Spleen (tissue), 7 donors: ENCODE measurements around the gene ALDOA.

Source experiments
- CTCF ChIP-seq, 11 experiments: fragments of 200-600 bp in 7 of 11; fragments of 450-650 bp in 4 of 11; sonication (generic) in 4 of 11; IDR thresholded peaks in 8 of 11; conservative IDR thresholded peaks in 3 of 11; 1 replicate in 7 of 11; 2 replicates in 4 of 11; pipeline versions ENCODE4 v1.4.0 to v1.8.0; 2016 to 2021; ENCODE audit warnings: antibody characterized with exemption in 11 of 11, inconsistent platforms in 4 of 11, mild to moderate bottlenecking in 1 of 11
- POLR2A ChIP-seq, 3 donors: fragments of 450-650 bp; IDR thresholded peaks; one replicate each; pipeline ENCODE4 v1.5.1; 2017; ENCODE audit warnings: antibody characterized with exemption in 3 of 3, mild to moderate bottlenecking in 1 of 3
- POLR2AphosphoS5 ChIP-seq, 3 donors: sonication (generic); formaldehyde crosslinking; IDR thresholded peaks; one replicate each; pipeline ENCODE4 v1.5.1; 2017; ENCODE audit warnings: antibody characterized with exemption in 3 of 3
- donor health status: DM: no; HTN: no; CAD: no; lungs with moderate emphysema.
- donor health status: DM: no; HTN: no; CAD: no.
- donor health status: DM: no; HTN: no; CAD: no.

- TF ChIP-seq CTCF (IDR thresholded peaks at IDR 0.05 in 8 of 11, conservative IDR thresholded peaks at IDR 0.05 in 3 of 11) = no peak
- no peak for TF ChIP-seq POLR2A (IDR thresholded peaks at IDR 0.05)
- peak in 1 of 3 donors; percentile 16 for TF ChIP-seq POLR2AphosphoS5 (IDR thresholded peaks at IDR 0.05)
Observed at GRCh38 chr16:30113711-30114333, 48.3 kb downstream of the ALDOA start.
